GM18499 (cell line): ENCODE results near the gene OR2T27.
A peak's percentile ranks its signal among the peaks of the same experiment; 100 is the strongest.
"Not testable (repeated sequence)": the region's sequence is repeated elsewhere in the genome, so short reads cannot be mapped to it uniquely, and the experiment has no call there.

Experiments
- ATAC-seq: cut with Tn5 transposase; IDR thresholded peaks from one replicate; pipeline ENCODE4 v1.9.1; 2021; ENCODE audit warnings: moderate number of reproducible peaks; ENCODE audit not compliant: insufficient read depth, unreplicated experiment

Gene OR2T27, protein sequence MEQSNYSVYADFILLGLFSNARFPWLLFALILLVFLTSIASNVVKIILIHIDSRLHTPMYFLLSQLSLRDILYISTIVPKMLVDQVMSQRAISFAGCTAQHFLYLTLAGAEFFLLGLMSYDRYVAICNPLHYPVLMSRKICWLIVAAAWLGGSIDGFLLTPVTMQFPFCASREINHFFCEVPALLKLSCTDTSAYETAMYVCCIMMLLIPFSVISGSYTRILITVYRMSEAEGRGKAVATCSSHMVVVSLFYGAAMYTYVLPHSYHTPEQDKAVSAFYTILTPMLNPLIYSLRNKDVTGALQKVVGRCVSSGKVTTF

DNA sequence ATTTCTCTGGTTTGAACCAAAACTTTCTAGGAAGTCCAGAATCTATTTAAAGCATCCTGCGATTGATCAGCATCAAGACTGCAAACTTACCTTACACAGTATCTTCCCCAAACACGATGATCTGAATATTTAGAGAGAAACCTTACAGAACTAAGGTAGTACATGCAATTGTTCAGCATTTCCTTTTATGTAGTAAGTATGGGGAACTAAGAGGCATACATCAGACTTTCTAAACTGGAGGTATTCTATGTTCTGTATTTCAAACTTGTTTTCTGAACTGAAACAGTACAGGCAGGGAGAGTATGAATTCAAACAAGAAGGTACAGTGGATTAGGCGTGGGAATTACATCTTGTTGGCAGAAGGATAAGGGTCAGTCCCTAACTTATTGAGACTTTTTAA, at the start of gene OR2T27:
Gene OR2T27 (minus strand): TSS at position 175 of the 400 bp plus-strand sequence. CDS start 4,644 bp downstream, outside the sequence.
- ATAC-seq: peak; percentile 72

DNA sequence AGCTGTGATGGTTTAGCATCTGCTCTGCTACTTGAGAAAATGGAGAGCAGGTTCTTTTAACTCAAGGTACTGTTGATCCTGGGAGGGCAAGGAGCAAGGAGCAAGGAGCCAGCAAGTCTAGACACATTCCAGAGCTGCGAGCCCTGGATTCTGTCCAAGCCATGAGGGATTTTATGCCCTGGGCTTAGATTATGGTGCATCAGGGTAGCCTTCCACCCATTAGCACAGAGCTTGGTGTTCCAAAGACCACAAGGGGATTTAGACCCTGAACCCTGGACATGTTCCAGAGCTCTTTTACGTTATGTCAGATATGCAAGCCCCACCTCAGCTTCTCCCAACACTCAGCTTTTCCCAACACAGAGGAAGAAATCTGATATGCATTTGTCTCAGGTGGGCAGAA, 49.3 kb upstream of the OR2T27 start:
- ATAC-seq: no peak

DNA sequence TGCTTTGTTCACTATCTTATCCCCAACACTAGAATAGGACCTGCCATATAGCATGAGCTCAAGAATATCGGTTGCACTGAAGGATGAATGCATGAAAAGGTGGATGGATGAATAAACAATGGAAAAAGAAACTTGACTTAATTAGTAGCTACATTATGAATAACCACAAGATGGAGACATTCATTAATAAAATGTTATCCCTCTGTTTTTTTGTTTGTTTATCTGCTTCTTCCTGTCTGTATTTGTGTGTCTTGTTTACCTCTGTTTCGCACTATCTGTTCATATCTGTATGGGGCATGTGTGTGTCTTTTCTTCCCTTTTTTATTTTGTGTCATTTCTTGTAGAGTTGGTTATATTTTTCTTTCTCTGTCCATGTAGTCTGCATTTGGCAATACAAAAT, 48.3 kb upstream of the OR2T27 start:
- ATAC-seq: no peak

DNA sequence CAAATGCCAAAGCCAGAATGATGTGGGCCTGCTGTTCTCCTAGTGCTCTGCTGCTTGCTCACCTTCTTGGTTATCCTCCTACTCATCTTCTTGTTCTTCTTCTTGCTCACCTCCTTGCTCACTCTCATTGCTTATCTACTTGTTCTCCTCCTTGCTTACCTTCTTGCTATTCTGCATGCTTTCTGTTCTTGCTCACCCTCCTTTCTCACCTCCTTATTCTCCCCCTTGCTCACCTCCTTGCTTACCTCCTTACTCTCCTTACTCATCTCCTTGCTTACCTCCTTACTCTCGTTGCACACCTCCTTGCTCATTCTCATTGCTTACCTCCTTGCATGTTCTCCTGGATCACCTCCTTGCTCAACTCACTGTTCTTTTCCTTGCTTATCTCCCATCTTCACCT, 47.4 kb upstream of the OR2T27 start, which contains the start of gene OR14I1:
Gene OR14I1 (minus strand): TSS at position 53 of the 400 bp plus-strand sequence.
- ATAC-seq: no peak

DNA sequence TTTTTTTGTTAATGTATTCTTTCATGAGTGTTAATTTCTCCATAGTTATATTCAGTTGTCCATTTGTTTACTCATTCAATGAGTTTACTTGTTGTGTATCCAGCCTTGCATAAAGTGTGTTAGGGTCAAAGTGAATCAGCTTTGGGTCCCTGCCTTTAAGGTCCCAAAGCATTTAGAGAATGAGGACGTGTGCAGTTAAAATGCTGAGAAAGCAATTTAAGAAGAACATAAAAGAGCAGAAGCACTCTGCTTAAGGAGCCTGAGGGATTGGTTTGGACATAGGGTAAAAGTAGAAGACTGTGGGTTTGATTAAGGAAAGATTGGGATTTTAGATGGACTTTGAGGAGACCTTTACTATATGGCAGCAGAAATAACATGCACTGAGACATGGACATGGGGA, 43.8 kb upstream of the OR2T27 start:
- no peak for ATAC-seq

DNA sequence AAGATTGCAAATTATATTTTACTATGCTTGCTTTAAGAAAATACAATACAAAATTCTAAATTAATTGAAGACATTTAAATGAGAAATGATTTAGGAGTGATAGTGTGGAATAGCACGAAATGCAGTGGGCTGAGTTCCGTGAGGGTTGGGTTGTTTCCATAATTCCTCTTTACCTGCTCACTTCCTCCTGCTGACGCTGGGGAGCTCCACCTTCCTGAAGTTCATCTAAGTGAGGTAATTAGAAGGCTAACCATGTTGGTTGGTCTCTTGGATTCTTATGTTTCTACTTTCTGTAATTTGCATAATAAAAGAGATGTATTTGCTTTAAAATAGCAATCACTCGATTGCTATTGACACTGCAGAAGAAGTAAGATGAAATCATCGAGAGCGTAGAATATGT, 42.6 kb upstream of the OR2T27 start:
- no peak for ATAC-seq

DNA sequence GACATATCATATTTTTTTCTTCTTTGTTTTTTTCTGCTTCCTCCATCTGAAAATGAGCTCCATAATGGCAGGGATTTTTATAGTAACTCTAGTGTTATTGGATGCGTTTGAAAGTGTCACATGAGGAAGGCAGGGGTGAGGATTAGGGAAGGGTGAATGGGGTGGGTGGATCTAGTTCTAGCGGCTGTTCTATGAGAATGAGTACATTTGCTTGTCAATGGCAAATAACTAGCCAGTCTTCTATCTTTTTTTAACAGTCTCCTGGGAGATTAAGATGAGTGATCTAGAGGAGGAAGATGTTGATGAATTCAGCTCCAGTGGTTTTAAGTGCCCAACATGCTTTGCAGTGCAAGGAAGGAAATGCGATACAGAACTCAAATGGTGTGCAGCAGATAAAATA, 41.4 kb upstream of the OR2T27 start:
- no peak for ATAC-seq

DNA sequence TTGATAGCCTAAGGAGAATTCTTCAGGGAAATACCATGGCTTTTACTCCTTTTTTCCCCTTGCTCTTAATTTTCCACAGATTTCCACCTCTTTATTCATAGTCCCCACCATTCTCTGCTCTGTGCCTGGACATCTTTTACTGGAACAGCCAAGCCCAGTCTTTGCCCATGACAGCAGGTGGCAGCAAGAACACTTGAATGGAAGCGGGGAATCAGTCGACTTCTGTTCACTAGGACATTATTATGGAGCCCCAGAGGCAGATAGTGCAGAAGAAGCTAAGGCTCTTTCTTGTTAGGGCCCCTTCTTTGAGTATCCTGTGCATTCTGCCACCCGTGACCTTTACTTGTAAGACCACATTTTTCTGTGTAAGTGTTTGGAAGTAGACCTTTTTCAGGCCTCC, 40.9 kb upstream of the OR2T27 start:
- ATAC-seq: no peak

DNA sequence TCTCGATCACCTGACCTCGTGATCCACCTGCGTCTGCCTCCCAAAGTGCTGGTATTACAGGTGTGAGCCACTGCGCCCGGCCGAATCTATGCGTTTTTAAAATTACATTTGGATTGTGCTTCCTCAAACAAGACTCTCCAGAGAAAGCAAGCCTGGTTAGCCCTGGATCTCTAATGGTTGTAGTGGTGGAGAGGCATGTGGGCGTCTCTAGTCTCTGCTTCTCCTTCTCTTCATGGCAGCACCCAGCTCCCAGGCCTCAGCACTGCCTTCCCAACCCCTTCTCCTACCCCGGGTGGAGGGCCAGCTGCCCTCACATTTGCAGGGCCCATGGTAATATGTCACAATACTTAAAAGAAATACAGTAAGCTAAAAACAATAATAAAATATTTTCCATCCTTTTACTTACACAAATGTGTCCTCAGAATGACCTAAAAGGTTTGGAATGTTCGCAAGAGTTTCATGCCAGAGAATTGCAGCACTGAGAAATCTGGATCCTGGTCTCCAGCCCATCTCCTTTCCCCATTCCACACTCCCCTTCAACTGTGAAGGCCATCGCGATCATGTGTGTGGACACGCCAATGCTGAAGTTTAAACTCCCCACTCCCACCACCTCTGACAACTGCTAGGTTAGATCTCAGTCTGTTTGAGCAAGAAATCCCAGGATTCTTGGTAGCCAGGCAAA, 40.3 kb upstream of the OR2T27 start:
- ATAC-seq: no peak

DNA sequence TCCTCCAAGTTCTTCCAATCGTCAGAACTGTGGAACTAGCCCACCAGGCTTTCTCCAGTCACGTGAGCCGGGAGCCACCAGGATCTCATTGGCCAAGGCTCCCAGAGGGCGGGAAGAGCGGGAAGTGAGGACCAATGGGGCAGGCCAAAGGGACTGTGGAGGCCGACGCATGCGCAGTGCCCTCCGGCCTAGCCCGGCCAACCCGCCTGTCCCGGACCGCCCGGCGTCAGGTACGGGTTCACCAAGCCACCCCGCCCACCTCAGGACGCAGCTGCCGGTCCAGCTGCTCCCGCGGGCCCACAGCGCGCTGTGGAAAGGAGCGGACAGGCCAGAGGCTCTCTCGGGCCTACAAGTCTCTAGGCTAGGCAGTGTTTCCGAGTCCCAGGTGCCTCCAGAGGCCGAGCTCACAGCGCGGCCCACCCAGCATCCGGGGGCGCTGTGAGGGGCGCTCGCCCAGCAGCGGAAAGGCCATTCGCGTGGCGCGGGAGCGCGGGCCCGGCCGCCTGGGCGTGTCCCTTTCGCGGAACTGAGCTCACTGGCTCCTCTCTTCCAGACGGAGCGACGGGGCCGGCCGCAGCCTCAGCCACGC, 36.3 kb upstream of the OR2T27 start:
- no peak for ATAC-seq

DNA sequence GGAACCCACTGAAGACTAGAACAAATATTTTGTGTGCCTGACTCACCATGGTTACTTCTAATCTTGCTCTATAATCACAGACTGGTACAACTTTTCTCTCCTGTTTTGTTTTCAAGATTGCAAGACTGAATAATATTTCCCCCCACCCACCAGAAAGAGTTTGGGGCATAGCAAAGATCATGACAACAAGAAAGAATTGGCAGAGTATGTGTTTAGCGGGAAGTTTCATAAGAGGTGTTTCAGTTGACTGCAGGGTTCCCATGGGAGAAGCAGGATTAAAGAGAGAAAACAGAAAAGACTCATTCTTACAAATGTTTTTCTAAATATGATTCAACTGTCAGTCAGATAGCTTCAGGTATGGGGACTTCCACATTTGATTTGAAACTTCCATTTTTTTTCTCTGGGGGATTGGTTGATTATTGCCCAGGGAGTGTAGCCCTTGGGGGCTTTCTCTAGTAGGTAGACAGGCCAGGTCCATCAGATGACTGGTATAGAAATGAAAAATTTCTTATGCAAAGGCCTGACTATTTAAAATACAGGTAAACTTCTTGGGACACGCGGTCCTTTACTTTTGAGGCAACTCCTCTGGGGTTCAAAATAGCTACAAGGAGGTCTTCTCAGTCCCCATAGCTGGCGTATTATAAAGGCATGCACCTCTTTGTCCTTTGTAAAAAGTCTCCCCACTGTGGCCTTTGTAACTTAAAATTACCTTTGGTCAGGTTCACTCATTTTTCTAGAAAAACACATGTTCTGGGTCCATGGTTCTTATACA, 33.4 kb upstream of the OR2T27 start:
- peak; percentile 46 for ATAC-seq

DNA sequence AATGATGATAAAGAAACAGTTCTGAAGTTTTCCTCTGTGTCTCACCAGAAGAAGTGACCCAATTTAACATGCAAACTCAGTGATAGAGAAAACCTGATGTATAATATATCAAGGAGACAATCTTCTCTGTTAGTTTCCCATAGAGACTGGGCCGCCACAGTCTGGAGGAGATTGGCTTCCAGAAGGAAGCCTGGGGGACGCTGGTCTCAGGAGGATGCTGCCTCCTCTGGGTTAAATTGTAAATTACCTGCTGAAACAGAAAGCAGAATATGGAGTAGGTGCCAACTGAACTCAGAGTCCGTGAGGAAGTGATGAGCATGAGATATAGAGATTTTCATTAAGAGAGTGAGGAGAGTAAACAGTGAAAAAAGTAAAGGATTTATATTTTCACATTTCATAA, 31.5 kb upstream of the OR2T27 start:
- ATAC-seq: peak; percentile 72

DNA sequence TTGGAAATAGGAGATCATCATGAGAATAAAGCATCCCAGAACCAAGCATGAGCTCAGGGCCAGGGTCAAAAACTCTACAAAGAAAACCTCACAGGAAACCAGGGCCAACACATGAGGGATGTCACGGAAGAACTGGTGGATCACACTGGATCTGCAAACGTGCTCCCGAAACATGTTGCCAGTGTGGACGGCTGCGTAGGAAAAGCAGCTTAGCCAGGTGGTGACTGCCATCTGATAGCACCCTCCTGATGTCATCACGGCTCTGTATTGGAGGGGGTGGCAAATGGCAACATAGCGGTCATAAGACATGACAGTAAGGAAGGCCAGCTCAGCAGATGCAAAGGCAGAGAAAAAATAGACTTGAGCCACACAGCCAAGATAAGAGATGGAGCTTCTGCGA, 26.3 kb upstream of the OR2T27 start:
- ATAC-seq: no peak

DNA sequence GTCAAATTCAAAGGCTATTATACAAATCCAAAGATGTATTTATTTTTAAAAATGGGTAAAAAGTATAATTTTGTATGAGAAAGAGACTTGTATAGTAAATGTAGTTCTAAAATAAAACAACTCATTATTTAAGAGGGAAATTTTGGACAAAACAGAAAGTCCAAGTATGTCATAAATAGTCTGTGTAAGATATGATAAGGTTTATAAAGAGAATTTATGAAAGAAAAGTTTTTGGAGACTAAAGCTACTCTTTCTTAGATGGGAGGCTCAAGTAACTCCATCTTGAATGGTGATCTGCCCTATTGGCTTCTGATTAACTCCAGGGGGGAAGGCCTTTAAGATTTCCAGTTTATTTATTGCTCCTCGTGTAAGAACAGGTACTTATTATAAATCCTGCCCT, 14.7 kb upstream of the OR2T27 start:
- no peak for ATAC-seq

DNA sequence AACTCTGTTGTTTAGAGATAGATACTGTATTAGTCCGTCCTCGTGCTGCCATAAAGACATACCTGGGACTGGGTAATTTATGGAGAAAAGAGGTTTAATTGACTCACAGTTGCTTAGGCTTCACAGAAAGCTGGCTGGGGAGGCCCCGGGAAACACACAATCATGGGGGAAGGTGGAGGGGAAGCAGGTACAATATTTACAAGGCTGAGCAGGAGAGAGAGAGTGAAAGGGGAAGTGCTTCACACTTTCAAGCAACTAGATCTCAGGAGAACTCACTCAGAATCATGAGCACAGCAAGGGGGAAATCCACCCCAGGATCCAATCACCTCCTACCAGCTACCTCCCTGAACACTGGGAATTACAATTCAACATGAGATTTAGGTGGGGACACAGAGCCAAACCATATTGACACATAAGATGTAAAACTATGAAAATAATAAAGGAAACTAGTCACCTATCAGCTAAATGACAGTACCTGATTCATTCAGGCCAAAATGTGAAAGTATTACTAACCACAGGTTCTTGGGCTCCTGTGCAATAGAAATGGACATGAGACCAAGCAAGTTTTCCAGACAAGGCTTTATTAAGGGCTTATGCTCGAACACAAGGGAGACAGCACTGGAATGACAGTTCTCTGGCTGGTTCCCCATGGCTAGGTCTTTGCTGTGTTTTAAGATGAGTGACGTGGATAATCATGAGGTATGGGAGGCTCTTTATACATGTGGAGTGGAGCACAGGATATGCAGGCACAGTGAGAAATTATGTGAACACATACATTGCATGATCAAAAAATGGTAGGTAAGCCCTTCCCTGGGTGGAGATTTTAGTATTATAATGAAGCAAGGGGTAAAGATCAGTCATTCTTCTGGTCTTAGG, 8.4 kb upstream of the OR2T27 start:
- ATAC-seq: peak; percentile 80

DNA sequence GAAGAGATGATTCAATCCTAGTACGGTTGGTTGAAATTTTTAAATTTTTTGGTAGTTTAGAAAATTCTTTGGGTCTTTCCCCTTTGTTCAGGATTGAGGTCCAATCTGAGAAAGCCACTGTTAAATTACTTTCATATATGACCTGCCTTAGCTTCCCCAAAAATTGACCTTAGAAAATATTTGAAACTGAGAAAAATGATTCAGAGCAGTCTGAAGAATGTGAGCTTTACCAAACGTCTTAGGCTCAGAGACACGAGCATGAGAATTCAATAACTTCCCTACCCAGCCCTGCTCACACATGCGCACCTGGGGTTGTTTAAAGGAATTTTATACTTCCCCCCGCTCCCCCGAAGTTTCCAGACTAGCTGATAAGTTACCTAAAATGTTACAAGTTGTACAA, 1.5 kb upstream of the OR2T27 start:
- not testable (repeated sequence) for ATAC-seq

DNA sequence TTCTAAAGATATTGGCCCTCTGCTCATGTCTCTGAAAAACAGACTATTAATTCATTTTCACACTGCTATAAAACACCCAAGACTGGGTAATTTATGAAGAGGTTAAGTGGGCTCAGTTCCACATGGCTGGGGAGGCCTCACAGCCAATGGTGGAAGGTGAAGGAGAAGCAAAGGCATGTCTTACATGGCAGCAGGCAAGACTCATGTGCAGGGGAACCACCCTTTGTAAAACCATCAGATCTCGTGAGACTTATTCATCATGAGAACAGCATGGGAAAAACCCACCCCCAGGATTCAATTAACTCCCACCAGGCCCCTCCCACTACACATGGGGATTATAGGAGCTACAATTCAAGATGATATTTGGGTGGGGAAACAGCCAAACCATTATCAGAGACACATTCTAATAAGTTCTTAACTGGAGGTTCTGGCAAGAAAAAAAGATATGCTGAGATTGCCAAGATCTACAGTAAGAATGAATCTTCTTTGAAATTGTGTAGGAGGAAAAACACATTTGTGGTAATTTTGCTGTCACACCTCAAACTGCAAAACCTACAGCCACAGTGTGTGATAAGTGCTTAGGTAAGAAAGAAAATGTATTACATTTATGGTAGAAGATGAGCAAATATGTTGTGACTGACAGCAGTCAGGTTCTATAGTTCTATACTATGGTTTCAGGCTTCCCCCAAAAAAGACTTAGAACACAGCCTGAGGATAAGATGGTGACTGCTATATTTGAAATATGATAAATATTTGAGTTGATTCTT, 6.4 kb downstream of the OR2T27 start:
- ATAC-seq: not testable (repeated sequence)

DNA sequence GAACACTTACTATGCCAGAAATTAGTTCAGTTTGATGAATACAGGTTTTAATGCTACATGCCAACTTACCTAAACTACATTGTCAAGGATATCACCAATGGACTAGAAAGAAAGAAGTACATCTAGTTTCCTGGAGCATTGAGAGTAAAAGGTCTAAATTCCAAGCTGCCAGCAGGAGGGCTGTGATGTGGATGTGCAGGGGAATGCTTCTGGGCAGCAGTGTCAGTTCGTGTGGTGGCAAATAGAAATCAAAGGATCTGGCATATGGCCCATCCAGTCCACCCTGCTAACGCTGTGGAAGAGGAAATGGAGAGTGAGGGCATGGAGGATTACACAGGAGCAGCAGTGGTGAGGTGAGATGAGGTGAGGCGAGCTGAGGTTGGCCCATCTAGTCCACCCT, 10.2 kb downstream of the OR2T27 start, which contains the start of gene OR2T35:
Gene OR2T35 (minus strand): TSS at position 101 of the 400 bp plus-strand sequence. CDS start 6,020 bp downstream, outside the sequence.
- ATAC-seq: not testable (repeated sequence)
